ENCODE data around the gene KCNK15.

Gene KCNK15

DNA sequence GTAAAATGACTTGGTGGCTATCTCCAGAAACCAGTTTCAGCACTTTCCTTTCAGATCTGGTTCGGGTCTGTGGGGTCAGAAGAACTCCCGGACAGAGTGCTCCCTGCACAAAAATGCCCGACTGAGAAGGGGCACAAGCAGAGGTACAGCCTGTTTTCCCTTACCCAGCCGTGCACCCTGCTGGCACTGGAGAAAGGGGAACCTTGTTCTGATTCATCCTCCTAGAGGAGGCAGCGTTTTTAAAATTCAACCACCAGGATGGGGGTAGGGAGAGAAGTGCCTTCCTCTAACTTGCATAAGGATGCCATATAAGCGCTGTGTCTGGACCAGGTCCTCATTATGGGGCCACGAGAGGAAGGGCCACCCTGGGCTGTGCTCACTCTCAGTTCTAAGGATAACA lies 47.1 kb downstream of the KCNK15 start:
- FAIRE-seq: no peak

DNA sequence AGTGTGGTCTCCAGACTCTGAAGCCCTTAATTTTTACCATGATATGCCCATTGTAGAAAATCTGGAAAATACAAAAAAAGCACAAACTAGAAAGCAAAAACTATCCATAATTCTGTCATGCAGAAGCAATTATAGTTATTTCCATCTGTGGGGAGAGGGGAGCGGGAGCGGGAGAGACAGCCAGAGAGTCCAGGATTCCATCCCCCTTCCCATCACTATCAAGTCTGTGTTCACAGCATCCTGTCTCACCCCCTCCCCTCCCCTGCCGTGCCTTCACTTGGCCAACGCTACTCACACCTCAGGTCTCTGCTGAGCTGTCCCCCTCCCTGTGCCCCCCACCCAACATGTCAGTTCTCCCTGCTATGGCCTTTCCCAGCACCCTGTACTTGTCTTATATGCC lies 50.2 kb downstream of the KCNK15 start:
- no peak for FAIRE-seq

GRCh38 chr20:44796311-44796710 lies 50.6 kb downstream of the KCNK15 start:
- no peak for FAIRE-seq

DNA sequence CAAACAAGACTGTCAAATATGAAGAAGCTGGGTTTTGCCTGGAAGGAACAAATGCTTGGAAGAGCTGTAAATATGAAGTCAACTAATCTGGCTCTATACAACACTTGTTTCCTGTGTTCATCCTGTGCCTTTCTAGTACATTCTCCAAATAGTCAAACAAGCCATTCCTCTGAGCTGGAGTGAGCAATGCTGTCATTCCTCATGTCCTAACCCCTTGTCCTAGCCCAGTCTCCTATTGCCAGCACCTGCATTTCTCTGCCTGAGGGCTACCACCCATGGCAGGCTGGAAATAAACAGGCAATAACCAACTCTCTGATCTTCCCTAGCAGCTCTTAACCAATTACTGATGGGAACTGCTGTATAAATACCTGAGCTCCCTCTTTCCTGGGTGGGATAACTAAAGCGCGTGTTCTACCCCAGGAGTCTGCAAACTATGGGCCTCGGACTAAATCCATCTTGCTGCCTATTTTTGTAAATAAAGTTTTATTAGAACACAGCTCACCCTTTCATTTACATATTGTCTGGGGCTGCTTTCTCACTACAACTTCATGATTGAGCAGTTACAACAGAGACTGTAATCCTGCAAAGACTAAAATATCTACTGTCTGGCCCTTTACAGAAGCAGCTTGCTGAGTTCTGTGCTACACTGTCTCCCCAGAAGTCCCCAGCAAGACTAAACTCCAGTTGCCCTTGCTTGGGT lies 51.2 kb downstream of the KCNK15 start:
- FAIRE-seq: no peak

- no peak for FAIRE-seq
These were observed 54.0 kb downstream of the KCNK15 start for GRCh38 chr20:44799691-44800090.

DNA sequence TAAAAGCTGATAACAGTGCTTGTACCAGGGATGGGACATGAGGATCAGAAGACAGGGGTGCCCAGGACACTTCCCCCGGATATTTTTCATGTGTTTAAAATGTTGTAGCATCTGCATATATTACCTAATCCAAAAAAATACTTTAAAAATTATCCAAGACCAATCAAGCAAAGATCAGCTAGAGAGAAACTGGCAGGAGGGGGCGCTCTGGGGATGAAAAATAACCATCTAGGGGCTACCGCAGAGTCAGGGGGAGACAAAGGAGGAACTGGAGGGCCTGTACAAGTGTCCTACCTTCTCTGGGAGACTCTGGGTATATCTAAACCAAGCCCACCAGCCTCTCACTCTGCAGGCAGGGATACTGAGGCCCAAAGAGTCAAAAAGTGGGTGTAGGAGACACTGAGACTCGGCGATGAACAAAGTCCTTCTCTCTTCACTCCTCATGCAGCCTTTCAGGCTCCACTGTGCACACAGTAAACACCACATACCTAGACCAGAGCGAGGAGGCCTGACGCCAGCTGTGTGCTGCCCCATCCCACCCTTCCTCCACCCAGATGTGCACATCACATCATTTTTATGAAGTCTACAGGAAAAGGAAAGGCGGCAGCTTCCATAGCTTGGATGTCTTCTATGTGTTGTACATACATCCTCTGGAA lies 54.9 kb downstream of the KCNK15 start:
- no peak for FAIRE-seq

All from islet of Langerhans (tissue), 1 donor.